BLaER1 (cell line): ENCODE measurements around the gene CHPT1.
A peak's percentile ranks its signal among the peaks of the same experiment; 100 is the strongest.

Source experiments
- H3K27ac ChIP-seq: shearing (Covaris generic); formaldehyde crosslinking; 2 replicates; pipeline ENCODE4 v1.8.1; 2022
- H3K27me3 ChIP-seq: shearing (Covaris generic); formaldehyde crosslinking; 2 replicates; pipeline ENCODE4 v1.8.1; 2022
- H3K36me3 ChIP-seq: shearing (Covaris generic); formaldehyde crosslinking; 2 replicates; pipeline ENCODE4 v1.8.1; 2022
- H3K4me1 ChIP-seq: shearing (Covaris generic); formaldehyde crosslinking; 2 replicates; pipeline ENCODE4 v1.8.1; 2022
- H3K4me2 ChIP-seq: shearing (Covaris generic); formaldehyde crosslinking; 2 replicates; pipeline ENCODE4 v1.8.1; 2022
- H3K4me3 ChIP-seq: shearing (Covaris generic); formaldehyde crosslinking; 2 replicates; pipeline ENCODE4 v1.8.1; 2022
- H3K9ac ChIP-seq: shearing (Covaris generic); formaldehyde crosslinking; 2 replicates; pipeline ENCODE4 v1.8.1; 2022
- H3K9me3 ChIP-seq: shearing (Covaris generic); formaldehyde crosslinking; 2 replicates; pipeline ENCODE4 v1.8.1; 2022
- H4K20me1 ChIP-seq: shearing (Covaris generic); formaldehyde crosslinking; 2 replicates; pipeline ENCODE4 v1.8.1; 2022
- Cebpa-rat ChIP-seq: shearing (Covaris generic); IDR thresholded peaks from 2 replicates; pipeline ENCODE4 v1.8.1; 2022

CHPT1 gene

GRCh38 chr12:101748907-101749306 is 51.5 kb downstream of the CHPT1 start:
- Histone ChIP-seq H3K36me3 (peaks cover 46% of the 10 kb centered on the region), H3K9me3 (no peaks in the 10 kb centered on the region), H3K27ac (no peak overlapping the region), H3K4me2 (no peak overlapping the region), H4K20me1 (no peaks in the 10 kb centered on the region), H3K4me3 (no peak overlapping the region), H3K9ac (no peak overlapping the region), H3K4me1 (peaks cover 29% of the 10 kb centered on the region), H3K27me3 (no peaks in the 10 kb centered on the region)
- TF ChIP-seq Cebpa-rat, result no peak

GRCh38 chr12:101749657-101750056 is 52.2 kb downstream of the CHPT1 start:
- Histone ChIP-seq H3K27ac (no peak overlapping the region), H4K20me1 (no peaks in the 10 kb centered on the region), H3K9me3 (no peaks in the 10 kb centered on the region), H3K4me3 (no peak overlapping the region), H3K4me2 (peak overlapping the region; percentile 1), H3K4me1 (peaks cover 21% of the 10 kb centered on the region), H3K9ac (no peak overlapping the region), H3K27me3 (no peaks in the 10 kb centered on the region), H3K36me3 (peaks cover 49% of the 10 kb centered on the region)
- no peak for TF ChIP-seq Cebpa-rat

GRCh38 chr12:101750152-101750551 is 52.7 kb downstream of the CHPT1 start:
- Histone ChIP-seq H3K4me1 (peaks cover 16% of the 10 kb centered on the region; the same call in 1 of the 2 replicates), H3K27me3 (no peaks in the 10 kb centered on the region), H4K20me1 (no peaks in the 10 kb centered on the region), H3K4me3 (no peak overlapping the region), H3K9me3 (no peaks in the 10 kb centered on the region), H3K27ac (no peak overlapping the region), H3K9ac (no peak overlapping the region), H3K4me2 (no peak overlapping the region), H3K36me3 (peaks cover 50% of the 10 kb centered on the region)
- no peak for TF ChIP-seq Cebpa-rat

- Histone ChIP-seq H3K4me2 (no peak overlapping the region), H3K9me3 (no peaks in the 10 kb centered on the region), H3K27ac (no peak overlapping the region), H3K36me3 (peaks cover 13% of the 10 kb centered on the region), H4K20me1 (no peaks in the 10 kb centered on the region), H3K4me1 (no peaks in the 10 kb centered on the region), H3K27me3 (no peaks in the 10 kb centered on the region), H3K4me3 (no peak overlapping the region), H3K9ac (no peak overlapping the region)
- TF ChIP-seq Cebpa-rat, result no peak
Observed at GRCh38 chr12:101759396-101760047, 62.1 kb downstream of the CHPT1 start.

- peaks cover 10% of the 10 kb centered on the region for H3K36me3 ChIP-seq
- H4K20me1 ChIP-seq, result no peaks in the 10 kb centered on the region
- H3K9me3 ChIP-seq, result no peaks in the 10 kb centered on the region
- no peak overlapping the region for H3K4me3 ChIP-seq
- no peak overlapping the region for H3K27ac ChIP-seq
- H3K9ac ChIP-seq, result no peak overlapping the region
- H3K27me3 ChIP-seq, result no peaks in the 10 kb centered on the region
- H3K4me2 ChIP-seq, result no peak overlapping the region
- H3K4me1 ChIP-seq, result no peaks in the 10 kb centered on the region
- no peak for TF ChIP-seq Cebpa-rat
Observed at GRCh38 chr12:101761350-101761749, 63.9 kb downstream of the CHPT1 start.

- Histone ChIP-seq H3K9ac (no peak overlapping the region), H3K4me3 (no peak overlapping the region), H3K9me3 (no peaks in the 10 kb centered on the region), H3K27me3 (no peaks in the 10 kb centered on the region), H3K27ac (no peak overlapping the region), H4K20me1 (no peaks in the 10 kb centered on the region), H3K4me2 (no peak overlapping the region), H3K4me1 (no peaks in the 10 kb centered on the region), H3K36me3 (peaks cover 10% of the 10 kb centered on the region)
- no peak for TF ChIP-seq Cebpa-rat
Observed at GRCh38 chr12:101761781-101762180, 64.3 kb downstream of the CHPT1 start.

- Histone ChIP-seq H3K27ac (no peak overlapping the region), H4K20me1 (no peaks in the 10 kb centered on the region), H3K4me1 (no peaks in the 10 kb centered on the region), H3K9me3 (no peaks in the 10 kb centered on the region), H3K36me3 (peaks cover 12% of the 10 kb centered on the region), H3K9ac (no peak overlapping the region), H3K4me2 (no peak overlapping the region), H3K27me3 (no peaks in the 10 kb centered on the region), H3K4me3 (no peak overlapping the region)
- TF ChIP-seq Cebpa-rat, result no peak
Observed at GRCh38 chr12:101763246-101763931, 65.9 kb downstream of the CHPT1 start.

GRCh38 chr12:101764051-101764792 is 66.8 kb downstream of the CHPT1 start:
- Histone ChIP-seq H4K20me1 (no peaks in the 10 kb centered on the region), H3K9ac (no peak overlapping the region), H3K9me3 (no peaks in the 10 kb centered on the region), H3K4me2 (no peak overlapping the region), H3K27ac (no peak overlapping the region), H3K4me1 (no peaks in the 10 kb centered on the region), H3K36me3 (peaks cover 10% of the 10 kb centered on the region), H3K4me3 (no peak overlapping the region), H3K27me3 (no peaks in the 10 kb centered on the region)
- TF ChIP-seq Cebpa-rat, result no peak

- no peak overlapping the region for H3K4me2 ChIP-seq
- H3K27ac ChIP-seq, result no peak overlapping the region
- H3K4me1 ChIP-seq, result peaks cover 12% of the 10 kb centered on the region
- no peak overlapping the region for H3K9ac ChIP-seq
- no peak for TF ChIP-seq Cebpa-rat
- H4K20me1 ChIP-seq, result no peaks in the 10 kb centered on the region
- H3K27me3 ChIP-seq, result no peaks in the 10 kb centered on the region
- H3K36me3 ChIP-seq, result peaks cover 18% of the 10 kb centered on the region
- H3K4me3 ChIP-seq, result no peak overlapping the region
- H3K9me3 ChIP-seq, result no peaks in the 10 kb centered on the region
Observed at GRCh38 chr12:101767537-101767936, 70.1 kb downstream of the CHPT1 start.

- Histone ChIP-seq H3K4me1 (peaks cover 23% of the 10 kb centered on the region), H3K36me3 (peaks cover 18% of the 10 kb centered on the region), H3K27ac (no peak overlapping the region), H3K4me2 (no peak overlapping the region), H4K20me1 (no peaks in the 10 kb centered on the region), H3K9me3 (no peaks in the 10 kb centered on the region), H3K9ac (no peak overlapping the region), H3K27me3 (no peaks in the 10 kb centered on the region), H3K4me3 (no peak overlapping the region)
- no peak for TF ChIP-seq Cebpa-rat
Observed at GRCh38 chr12:101768781-101769180, 71.3 kb downstream of the CHPT1 start.
